D721Med (cell line): ENCODE measurements around the gene TFCP2.

ENCODE experiments used
- DNase-seq: peaks from one replicate; pipeline ENCODE4 v3.0.0; 2011; ENCODE audit warnings: low spot score; ENCODE audit not compliant: insufficient read length
- FAIRE-seq: peaks from 2 replicates; lab custom pipeline; 2011; peaks lifted over from hg19 to GRCh38; lab: Jason Lieb, UNC
- TF ChIP-seq, protein P1 (sequence below): IDR thresholded peaks from 2 replicates; pipeline ENCODE4 v1.5.1; 2012; ENCODE audit warnings: mild to moderate bottlenecking, control low read depth; ENCODE audit not compliant: insufficient read depth; ENCODE audit errors: missing control alignments

TFCP2 gene

DNA sequence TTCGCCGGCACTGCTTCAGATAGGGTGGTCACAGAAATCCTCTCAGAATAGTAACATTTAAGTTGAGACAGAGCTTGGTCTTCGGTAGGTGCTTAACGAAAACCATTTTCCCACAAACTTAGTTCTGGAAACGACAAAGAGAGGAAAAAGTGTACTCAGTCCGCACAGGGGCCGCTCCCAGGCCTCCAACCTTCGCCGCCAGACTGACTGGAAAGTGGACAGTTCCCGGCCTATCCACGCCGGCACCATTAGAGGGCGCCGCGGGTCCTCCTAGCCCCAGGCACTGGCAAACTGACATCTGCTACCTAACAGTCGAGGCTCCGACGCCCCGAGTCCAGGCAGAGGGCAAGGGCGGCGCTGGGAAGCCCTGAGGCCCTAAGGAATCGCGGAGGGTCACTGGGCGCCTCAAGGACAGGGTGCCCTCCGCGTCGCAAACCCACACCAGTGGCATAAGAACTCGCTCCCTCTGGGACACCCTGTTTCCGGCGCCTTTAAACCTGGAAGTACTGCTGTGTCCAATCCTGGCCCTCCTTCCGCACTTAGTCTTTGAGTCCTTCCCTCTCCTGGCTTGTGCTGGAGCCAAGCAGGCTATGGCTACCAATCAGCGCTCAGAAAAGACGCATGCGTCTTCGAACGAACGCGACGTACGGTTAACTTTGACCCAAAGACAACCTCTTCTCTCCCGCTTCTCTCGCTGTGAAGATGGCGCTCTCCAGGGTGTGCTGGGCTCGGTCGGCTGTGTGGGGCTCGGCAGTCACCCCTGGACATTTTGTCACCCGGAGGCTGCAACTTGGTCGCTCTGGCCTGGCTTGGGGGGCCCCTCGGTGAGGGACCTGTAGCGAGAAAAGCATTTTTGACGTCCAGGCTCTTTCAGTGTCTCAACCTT lies 125.0 kb downstream of the TFCP2 start, which contains the start of gene LETMD1:
Gene LETMD1 (plus strand): TSS at position 673 of the 886 bp plus-strand sequence. CDS start 30 bp downstream, at position 703.
- peak; percentile 91 for DNase-seq
- TF ChIP-seq, protein P1, sequence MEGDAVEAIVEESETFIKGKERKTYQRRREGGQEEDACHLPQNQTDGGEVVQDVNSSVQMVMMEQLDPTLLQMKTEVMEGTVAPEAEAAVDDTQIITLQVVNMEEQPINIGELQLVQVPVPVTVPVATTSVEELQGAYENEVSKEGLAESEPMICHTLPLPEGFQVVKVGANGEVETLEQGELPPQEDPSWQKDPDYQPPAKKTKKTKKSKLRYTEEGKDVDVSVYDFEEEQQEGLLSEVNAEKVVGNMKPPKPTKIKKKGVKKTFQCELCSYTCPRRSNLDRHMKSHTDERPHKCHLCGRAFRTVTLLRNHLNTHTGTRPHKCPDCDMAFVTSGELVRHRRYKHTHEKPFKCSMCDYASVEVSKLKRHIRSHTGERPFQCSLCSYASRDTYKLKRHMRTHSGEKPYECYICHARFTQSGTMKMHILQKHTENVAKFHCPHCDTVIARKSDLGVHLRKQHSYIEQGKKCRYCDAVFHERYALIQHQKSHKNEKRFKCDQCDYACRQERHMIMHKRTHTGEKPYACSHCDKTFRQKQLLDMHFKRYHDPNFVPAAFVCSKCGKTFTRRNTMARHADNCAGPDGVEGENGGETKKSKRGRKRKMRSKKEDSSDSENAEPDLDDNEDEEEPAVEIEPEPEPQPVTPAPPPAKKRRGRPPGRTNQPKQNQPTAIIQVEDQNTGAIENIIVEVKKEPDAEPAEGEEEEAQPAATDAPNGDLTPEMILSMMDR, result peak; percentile 75
- peak; percentile 11 for FAIRE-seq
